Measurements from ENCODE around the gene PPY.
"Not testable (repeated sequence)": the region's sequence is repeated elsewhere in the genome, so short reads cannot be mapped to it uniquely, and the experiment has no call there.

The PPY gene

GRCh38 chr17:43928609-43929008, 13.7 kb downstream of the PPY start:
- H3K4me3 ChIP-seq (ENCODE audit: low read length): no peak overlapping the region
- no peak for DNase-seq (ENCODE audit: low read depth)
- no peak for TF ChIP-seq CTCF (conservative IDR thresholded peaks at IDR 0.05; ENCODE audit: low read length)

GRCh38 chr17:43927929-43928328, 14.3 kb downstream of the PPY start:
- not testable (repeated sequence) for DNase-seq (ENCODE audit: low read depth); H3K4me3 ChIP-seq (ENCODE audit: low read length)

- no peak for TF ChIP-seq CTCF (conservative IDR thresholded peaks at IDR 0.05; ENCODE audit: low read length)
- DNase-seq (ENCODE audit: low read depth): no peak
- H3K4me3 ChIP-seq (ENCODE audit: low read length): peak overlapping the region; percentile 27
These were observed 15.0 kb downstream of the PPY start for GRCh38 chr17:43927060-43927864.

GRCh38 chr17:43924558-43924957, 17.7 kb downstream of the PPY start:
- H3K4me3 ChIP-seq (ENCODE audit: low read length): no peak overlapping the region
- TF ChIP-seq CTCF (conservative IDR thresholded peaks at IDR 0.05; ENCODE audit: low read length): no peak
- no peak for DNase-seq (ENCODE audit: low read depth)

- no peak overlapping the region for H3K4me3 ChIP-seq (ENCODE audit: low read length)
- no peak for DNase-seq (ENCODE audit: low read depth)
- no peak for TF ChIP-seq CTCF (conservative IDR thresholded peaks at IDR 0.05; ENCODE audit: low read length)
These were observed 21.7 kb downstream of the PPY start for GRCh38 chr17:43920500-43921095.

GRCh38 chr17:43918026-43918389, 24.3 kb downstream of the PPY start:
- no peak overlapping the region for H3K4me3 ChIP-seq (ENCODE audit: low read length)
- TF ChIP-seq CTCF (conservative IDR thresholded peaks at IDR 0.05; ENCODE audit: low read length): no peak
- DNase-seq (ENCODE audit: low read depth): no peak

GRCh38 chr17:43917348-43918025, 24.8 kb downstream of the PPY start:
- H3K4me3 ChIP-seq (ENCODE audit: low read length): no peak overlapping the region

More at GRCh38 chr17:43917348-43918025, 24.8 kb downstream of the PPY start:
- TF ChIP-seq CTCF (conservative IDR thresholded peaks at IDR 0.05; ENCODE audit: low read length): peak; percentile 52
- peak; percentile 14 for DNase-seq (ENCODE audit: low read depth)

Measured in AG10803 (cell line).